Measurements from ENCODE around the gene LZTS3.
"Not testable (repeated sequence)": the region's sequence is repeated elsewhere in the genome, so short reads cannot be mapped to it uniquely, and the experiment has no call there.

The LZTS3 gene

GRCh38 chr20:3215359-3215917 lies 42.1 kb upstream of the LZTS3 start:
- H3K9me3 ChIP-seq (ENCODE audit: control insufficient read depth, insufficient read depth, low read depth, low read length); H3K4me3 ChIP-seq (ENCODE audit: low read depth, low read length); H3K4me1 ChIP-seq (ENCODE audit: control insufficient read depth, insufficient read depth, low read length); H3K27ac ChIP-seq (ENCODE audit: extremely low read depth, low read depth, low read length); POLR2A ChIA-PET: not testable (repeated sequence)
- CTCF ChIA-PET, result interaction anchor here (1.1 to 6.5 kb wide), 3 partner anchors 16 to 101 kb away, joined by 3 to 70 read pairs (median 5); no protein-coding TSS in a partner anchor
- peaks cover 41 to 43% of the 10 kb centered on the region in 2 experiments; a peak in 2 of 3 replicates for H3K36me3 ChIP-seq (ENCODE audit: control insufficient read depth in 2 of 2, insufficient read depth in 1 of 2, low read length in 2 of 2)
- TF ChIP-seq ZNF121 (tag by site-specific recombination; IDR thresholded peaks at IDR 0.05), result peak; percentile 64

- POLR2A ChIA-PET, result interaction anchor here (0.6 kb wide), 1 partner anchor 53 kb away, joined by 4 read pairs; the partner anchor contains the start of genes FASTKD5 and UBOX5
- Histone ChIP-seq H3K4me3 (ENCODE audit: low read depth, low read length) (no peak overlapping the region), H3K36me3 (ENCODE audit: control insufficient read depth in 2 of 2, insufficient read depth in 1 of 2, low read length in 2 of 2) (peaks cover 24 to 31% of the 10 kb centered on the region in 2 experiments; a peak in 2 of 3 replicates), H3K9me3 (ENCODE audit: control insufficient read depth, insufficient read depth, low read depth, low read length) (no peaks in the 10 kb centered on the region), H3K4me1 (ENCODE audit: control insufficient read depth, insufficient read depth, low read length) (peaks cover 9% of the 10 kb centered on the region), H3K27ac (ENCODE audit: extremely low read depth, low read depth, low read length) (no peak overlapping the region)
- TF ChIP-seq ZNF398 (tag by site-specific recombination; IDR thresholded peaks at IDR 0.05) (no peak), ZNF416 (tag by site-specific recombination; IDR thresholded peaks at IDR 0.05) (no peak), OVOL3 (tag by site-specific recombination; IDR thresholded peaks at IDR 0.05) (no peak), ZNF280D (tag by site-specific recombination; IDR thresholded peaks at IDR 0.05) (no peak), ZBTB49 (tag by site-specific recombination; IDR thresholded peaks at IDR 0.05; ENCODE audit: low read depth) (no peak), ZBTB6 (tag by site-specific recombination; IDR thresholded peaks at IDR 0.05) (no peak), ZNF529 (tag by site-specific recombination; IDR thresholded peaks at IDR 0.05; ENCODE audit: insufficient replicate concordance) (no peak), ZNF404 (tag by site-specific recombination; IDR thresholded peaks at IDR 0.05) (no peak), SCRT2 (tag by site-specific recombination; IDR thresholded peaks at IDR 0.05) (no peak), ATF2 (tag by site-specific recombination; IDR thresholded peaks at IDR 0.05; ENCODE audit: low read depth) (no peak), HOXA7 (CRISPR knock-in tag; IDR thresholded peaks at IDR 0.05; ENCODE audit: borderline replicate concordance) (no peak), ZNF302 (tag by site-specific recombination; IDR thresholded peaks at IDR 0.05; ENCODE audit: low read depth) (no peak), KLF10 (tag by site-specific recombination; IDR thresholded peaks at IDR 0.05) (no peak), ZNF169 (tag by site-specific recombination; IDR thresholded peaks at IDR 0.05) (no peak), ZNF211 (tag by site-specific recombination; IDR thresholded peaks at IDR 0.05; ENCODE audit: low read depth) (no peak)
- CTCF ChIA-PET, result interaction anchor here (0.5 to 1.1 kb wide), 4 partner anchors 11 to 360 kb away, joined by 3 to 4 read pairs (median 3); no protein-coding TSS in a partner anchor
Measured at GRCh38 chr20:3213226-3213625, 39.9 kb upstream of the LZTS3 start.
